GM21526 (cell line): Measurements from ENCODE around the gene IL17REL.

Experiments used
- ATAC-seq: cut with Tn5 transposase; IDR thresholded peaks from one replicate; pipeline ENCODE4 v1.9.1; 2021; ENCODE audit warnings: moderate library complexity; ENCODE audit not compliant: unreplicated experiment, low FRiP score

Gene IL17REL

DNA sequence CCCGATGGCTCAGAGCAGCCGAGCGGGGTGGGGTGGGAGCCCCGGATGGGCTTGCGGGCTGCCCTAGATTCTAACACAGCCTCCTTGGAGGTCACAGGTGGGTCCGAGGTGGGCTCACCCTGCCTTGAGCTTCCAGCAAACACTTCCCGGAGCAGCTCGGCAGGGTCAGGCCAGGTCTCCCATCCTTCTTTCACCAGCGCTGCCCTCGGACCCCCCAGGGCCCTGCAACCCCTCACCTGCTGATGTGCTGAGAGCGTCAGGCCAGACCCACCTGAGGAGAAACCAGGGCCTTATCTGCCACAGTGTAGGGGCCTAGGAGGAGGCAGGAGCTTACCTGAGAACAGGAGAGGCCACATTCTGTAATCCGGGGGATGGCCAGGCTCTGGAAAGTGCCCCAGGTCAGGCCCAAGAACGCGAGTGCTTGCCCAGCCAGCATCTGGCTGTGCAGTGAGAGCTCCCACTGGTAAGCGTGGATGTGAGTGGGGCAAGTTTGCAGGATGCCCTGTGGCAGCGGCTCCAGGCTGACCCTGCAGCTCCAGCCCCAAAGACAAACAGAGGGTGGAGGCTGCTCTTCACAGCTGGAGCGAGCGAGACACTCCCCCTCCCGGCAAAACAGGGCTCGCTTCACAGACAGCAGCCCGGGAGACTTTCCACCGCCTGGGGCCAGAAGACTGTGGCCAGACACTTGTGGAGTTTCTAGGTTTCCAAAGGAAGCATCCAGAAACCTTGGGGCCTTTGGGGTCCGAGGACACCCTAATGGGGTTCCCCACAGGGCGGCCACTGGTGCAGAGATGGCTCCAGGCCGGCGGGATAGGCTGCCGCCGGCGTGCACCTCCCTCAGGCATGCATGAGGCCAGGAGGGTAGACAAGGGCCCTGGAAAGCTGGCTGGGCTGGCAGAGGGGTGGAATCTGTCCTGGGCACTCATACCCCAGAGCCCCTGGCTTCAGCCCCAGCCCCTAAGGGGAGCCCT, at the start of gene IL17REL:
Gene IL17REL (minus strand): TSS at position 555 of the 971 bp plus-strand sequence. CDS start 119 bp downstream, at position 436.
- ATAC-seq, result no peak

- no peak for ATAC-seq
These were observed 49.3 kb upstream of the IL17REL start for GRCh38 chr22:50061824-50062355.

- no peak for ATAC-seq
These were observed 48.7 kb upstream of the IL17REL start for GRCh38 chr22:50061141-50061823.

GRCh38 chr22:50060441-50061140, 48.0 kb upstream of the IL17REL start:
- ATAC-seq, result no peak

GRCh38 chr22:50059881-50060262, 47.3 kb upstream of the IL17REL start:
- no peak for ATAC-seq

DNA sequence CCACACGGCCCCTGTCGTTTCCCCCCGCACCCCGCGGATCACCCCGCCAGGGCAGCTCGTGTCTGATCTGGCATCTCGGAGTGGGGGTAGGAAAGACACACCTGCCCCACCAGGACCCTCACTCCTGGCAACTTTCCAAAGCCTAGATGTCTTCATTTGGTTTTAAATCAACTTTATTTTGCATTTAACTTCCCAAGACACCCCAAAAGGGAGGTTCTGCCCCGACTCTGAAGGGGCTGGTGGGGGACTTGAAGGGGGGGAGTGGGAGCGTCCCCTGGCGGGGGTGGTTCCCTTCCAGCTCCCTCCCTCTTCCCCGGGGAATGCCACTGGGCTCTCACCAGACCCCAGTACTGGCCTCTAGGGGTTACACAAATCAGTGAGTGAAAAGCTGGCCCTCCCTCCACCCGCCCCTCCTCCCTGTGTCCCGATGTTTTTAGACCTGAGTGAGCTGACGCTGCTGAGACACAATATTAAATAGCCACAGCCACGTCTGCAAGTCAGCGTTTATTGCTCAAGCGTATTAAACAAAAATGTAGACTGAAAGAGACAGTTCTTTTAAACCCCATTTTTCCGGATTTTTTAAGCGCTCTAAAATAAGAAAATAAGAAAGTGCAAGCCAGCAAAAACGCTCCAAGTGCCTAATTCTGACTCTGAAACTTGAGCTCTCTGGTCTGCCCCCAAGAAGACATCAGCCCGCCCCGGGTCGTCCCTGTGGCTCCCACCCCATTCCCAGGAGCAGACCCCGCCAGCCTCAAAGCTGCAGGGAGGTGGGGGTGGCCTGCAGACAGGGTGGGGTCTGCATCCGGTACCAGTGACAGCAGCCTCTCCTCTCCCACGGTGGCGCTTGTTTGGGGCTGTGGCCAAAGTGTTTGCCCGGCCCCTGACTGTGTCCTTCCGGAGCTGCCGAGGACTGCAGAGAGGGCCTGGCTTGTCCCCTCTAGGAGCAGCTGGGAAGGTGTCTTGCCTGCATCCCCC, 46.6 kb upstream of the IL17REL start:
- no peak for ATAC-seq

- ATAC-seq, result no peak
These were observed 45.7 kb upstream of the IL17REL start, which contains the start of gene TTLL8 for GRCh38 chr22:50058061-50058905. TSS of gene TTLL8 (minus strand) at chr22:50058298.

- ATAC-seq, result no peak
These were observed 44.9 kb upstream of the IL17REL start for GRCh38 chr22:50057278-50058060.

GRCh38 chr22:50056214-50056972, 43.8 kb upstream of the IL17REL start:
- ATAC-seq, result no peak

DNA sequence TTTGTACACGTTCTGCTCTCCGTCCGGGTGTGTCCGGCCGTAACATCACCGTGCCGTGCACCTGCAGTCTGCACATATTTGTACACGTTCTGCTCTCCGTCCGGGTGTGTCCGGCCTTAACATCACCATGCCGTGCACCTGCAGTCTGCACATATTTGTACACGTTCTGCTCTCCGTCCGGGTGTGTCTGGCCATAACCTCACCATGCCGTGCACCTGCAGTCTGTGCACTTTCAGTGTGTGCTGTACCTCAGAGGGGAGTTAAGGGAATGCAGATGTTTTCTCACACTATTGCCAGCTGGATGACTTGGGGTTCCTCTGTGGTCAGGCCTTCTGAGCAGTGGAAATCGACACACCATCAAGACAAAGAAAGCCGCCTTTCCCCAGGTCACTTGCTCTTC, 41.3 kb upstream of the IL17REL start:
- no peak for ATAC-seq

DNA sequence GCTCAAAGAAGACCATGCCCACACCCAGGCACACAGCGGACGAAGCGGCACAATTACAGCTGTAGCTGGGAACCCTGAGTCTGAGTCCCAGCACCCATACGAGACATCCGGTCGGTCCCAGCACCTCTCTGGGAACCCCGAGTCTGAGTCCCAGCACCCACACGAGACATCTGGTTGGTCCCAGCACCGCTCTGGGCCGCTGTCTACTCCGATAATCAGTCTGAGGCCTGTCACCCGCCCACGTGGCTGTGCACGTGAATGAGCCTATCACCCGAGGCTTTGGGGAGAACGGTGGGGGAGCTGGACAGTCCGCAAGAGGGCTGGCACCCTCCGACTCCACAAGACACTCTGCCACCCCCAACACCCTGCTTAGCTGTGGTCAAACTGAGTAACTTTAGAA, 39.4 kb upstream of the IL17REL start:
- no peak for ATAC-seq

DNA sequence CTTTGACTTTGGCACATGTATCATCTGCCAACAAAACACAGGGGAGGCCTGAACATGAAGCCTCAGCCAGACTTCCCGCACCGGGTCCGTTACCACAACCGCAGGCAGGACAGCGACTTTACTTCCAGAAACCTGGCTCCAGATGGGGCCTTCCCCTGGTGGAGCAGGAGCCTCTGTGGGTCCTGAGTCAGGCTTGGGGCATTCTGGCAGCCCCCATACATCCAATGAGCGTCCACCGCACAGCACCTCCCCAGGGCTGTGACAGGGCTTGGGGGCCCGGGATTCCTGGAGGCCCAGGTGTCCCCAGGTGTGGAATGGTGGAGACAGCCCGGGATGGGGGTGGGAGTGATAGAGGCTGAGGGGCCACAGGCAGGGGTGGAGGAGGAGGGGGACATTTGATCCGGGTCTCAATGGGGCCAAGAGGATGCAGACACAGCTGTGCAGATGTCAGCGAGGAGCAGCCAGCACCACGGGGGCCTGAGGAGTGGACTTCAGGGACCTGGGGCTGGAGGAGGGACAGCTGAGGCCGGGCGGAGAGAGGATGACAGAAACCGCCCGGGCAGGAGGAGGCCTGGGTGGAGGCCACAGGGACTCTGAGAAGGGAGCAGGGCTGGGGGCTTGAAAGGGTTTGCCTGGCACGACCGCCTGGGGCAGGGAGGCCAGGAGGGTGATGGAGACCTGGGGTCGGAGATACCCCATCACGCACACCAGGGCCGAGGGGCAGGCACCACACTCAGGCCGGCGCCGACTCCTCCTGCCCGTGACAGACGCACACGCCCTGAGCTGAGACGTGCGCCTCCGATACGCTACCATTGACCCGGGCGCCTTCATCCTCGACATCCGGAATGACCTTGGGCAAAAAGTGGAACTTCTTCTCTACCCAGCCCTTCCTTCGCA, 37.0 kb upstream of the IL17REL start:
- no peak for ATAC-seq

GRCh38 chr22:50048836-50049235, 36.3 kb upstream of the IL17REL start:
- ATAC-seq, result no peak

DNA sequence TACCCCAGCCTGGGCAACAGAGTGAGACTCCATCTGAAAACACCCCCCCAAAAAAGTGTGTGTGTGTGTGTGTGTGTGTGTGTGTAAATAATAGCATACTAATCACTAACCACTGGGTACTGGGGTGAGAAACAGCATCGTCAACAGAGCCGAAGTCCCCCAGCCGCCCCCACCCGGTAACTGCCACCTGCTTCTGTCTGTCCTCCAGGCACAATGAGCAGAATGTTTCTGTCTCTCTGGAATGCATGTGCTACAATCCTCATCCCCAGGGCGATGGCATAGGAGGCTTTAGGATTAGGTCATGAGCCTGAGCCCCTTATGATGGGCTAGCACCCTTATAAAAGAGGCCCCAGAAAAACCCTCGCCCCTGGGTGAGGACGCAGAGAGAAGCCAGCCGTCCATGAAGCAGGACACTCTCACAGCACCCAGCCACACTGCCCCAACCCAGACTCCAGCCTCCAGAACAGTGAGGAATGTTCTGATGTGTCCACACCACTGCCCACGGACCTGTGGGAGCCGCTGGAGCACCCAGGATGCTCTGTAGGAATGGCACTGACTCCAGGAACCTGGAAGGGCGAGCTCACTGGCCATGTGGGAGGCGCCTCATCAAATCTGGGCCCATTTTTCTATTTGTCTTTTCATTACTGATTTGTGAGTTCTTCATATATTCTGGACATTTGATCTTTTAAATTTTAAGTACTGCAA, 35.6 kb upstream of the IL17REL start:
- no peak for ATAC-seq

GRCh38 chr22:50047346-50047745, 34.8 kb upstream of the IL17REL start:
- ATAC-seq, result no peak
